ENCODE data around the gene HS6ST2. TPM values are rescaled to one million over a fixed set of nuclear protein-coding genes. Genes with fewer than 3 reads are reported as not detected.

The HS6ST2 gene
- total RNA-seq, 4 donors from 2014 or later: 0.77 to 9.7 (median 1.9) TPM

- no peak for TF ChIP-seq POLR2A (IDR thresholded peaks at IDR 0.05)
- no peak for TF ChIP-seq CTCF (IDR thresholded peaks at IDR 0.05)
- no peak overlapping the region for H3K27ac ChIP-seq
- no peak overlapping the region for H3K4me3 ChIP-seq
- no peaks in the 10 kb centered on the region for H3K4me1 ChIP-seq
- no peaks in the 10 kb centered on the region for H3K27me3 ChIP-seq
- DNase-seq: no peak
- intact Hi-C loops (cut with DNase I; ENCODE audit: low total_unique reads): no loop called here
- no peaks in the 10 kb centered on the region for H3K36me3 ChIP-seq
- no peaks in the 10 kb centered on the region for H3K9me3 ChIP-seq
Observed at GRCh38 chrX:132676561-132677186, 281.8 kb downstream of the HS6ST2 start.

GRCh38 chrX:132676102-132676501 is 282.3 kb downstream of the HS6ST2 start:
- intact Hi-C loops (cut with DNase I; ENCODE audit: low total_unique reads): no loop called here
- DNase-seq: no peak
- H3K27ac ChIP-seq: no peak overlapping the region
- H3K9me3 ChIP-seq: no peaks in the 10 kb centered on the region
- no peaks in the 10 kb centered on the region for H3K4me1 ChIP-seq
- no peaks in the 10 kb centered on the region for H3K27me3 ChIP-seq
- no peak for TF ChIP-seq POLR2A (IDR thresholded peaks at IDR 0.05)
- H3K4me3 ChIP-seq: no peak overlapping the region
- H3K36me3 ChIP-seq: no peaks in the 10 kb centered on the region

GRCh38 chrX:132673331-132673730 is 285.1 kb downstream of the HS6ST2 start:
- TF ChIP-seq POLR2A (IDR thresholded peaks at IDR 0.05) (no peak), CTCF (IDR thresholded peaks at IDR 0.05) (no peak)
- H3K4me1 ChIP-seq: no peaks in the 10 kb centered on the region
- H3K27ac ChIP-seq: no peak overlapping the region
- H3K36me3 ChIP-seq: no peaks in the 10 kb centered on the region
- no peak for DNase-seq
- no peak overlapping the region for H3K4me3 ChIP-seq
- no peaks in the 10 kb centered on the region for H3K27me3 ChIP-seq
- H3K9me3 ChIP-seq: no peaks in the 10 kb centered on the region
- intact Hi-C loops (cut with DNase I; ENCODE audit: low total_unique reads): no loop called here

DNA sequence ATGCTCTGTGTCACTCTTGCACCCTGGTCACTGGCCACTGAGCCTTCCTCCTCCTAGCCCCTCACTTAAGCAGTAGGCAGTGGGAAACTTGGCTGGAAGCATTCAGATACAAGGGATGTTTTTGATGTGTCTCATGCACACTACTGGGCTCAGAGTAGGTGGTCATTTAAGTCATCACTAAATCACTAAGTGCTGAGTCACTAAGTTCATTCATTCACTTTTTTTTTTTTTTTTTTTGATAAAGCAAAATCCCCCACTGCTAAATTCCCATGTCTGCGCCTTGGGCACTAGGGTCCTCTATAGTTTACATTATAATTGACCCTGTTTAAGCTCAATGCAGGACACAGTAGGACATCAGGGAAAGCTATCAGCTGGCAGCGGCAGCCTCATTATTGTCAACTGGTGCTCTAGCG is 287.2 kb downstream of the HS6ST2 start:
- no peaks in the 10 kb centered on the region for H3K4me1 ChIP-seq
- no peak for TF ChIP-seq CTCF (IDR thresholded peaks at IDR 0.05)
- no peak for TF ChIP-seq POLR2A (IDR thresholded peaks at IDR 0.05)

GRCh38 chrX:132669142-132669541 is 289.3 kb downstream of the HS6ST2 start:
- intact Hi-C loops (cut with DNase I; ENCODE audit: low total_unique reads): no loop called here
- no peak overlapping the region for H3K27ac ChIP-seq
- no peak for DNase-seq
- TF ChIP-seq CTCF (IDR thresholded peaks at IDR 0.05) (no peak), POLR2A (IDR thresholded peaks at IDR 0.05) (no peak)
- no peaks in the 10 kb centered on the region for H3K36me3 ChIP-seq
- H3K9me3 ChIP-seq: no peaks in the 10 kb centered on the region
- no peaks in the 10 kb centered on the region for H3K4me1 ChIP-seq
- H3K4me3 ChIP-seq: no peak overlapping the region
- no peaks in the 10 kb centered on the region for H3K27me3 ChIP-seq

More for the DNA sequence above, 287.2 kb downstream of the HS6ST2 start:
- H3K9me3 ChIP-seq: no peaks in the 10 kb centered on the region
- H3K36me3 ChIP-seq: no peaks in the 10 kb centered on the region
- no peak overlapping the region for H3K27ac ChIP-seq
- H3K4me3 ChIP-seq: no peak overlapping the region
- H3K27me3 ChIP-seq: no peaks in the 10 kb centered on the region
- intact Hi-C loops (cut with DNase I; ENCODE audit: low total_unique reads): no loop called here
- DNase-seq: no peak

DNA sequence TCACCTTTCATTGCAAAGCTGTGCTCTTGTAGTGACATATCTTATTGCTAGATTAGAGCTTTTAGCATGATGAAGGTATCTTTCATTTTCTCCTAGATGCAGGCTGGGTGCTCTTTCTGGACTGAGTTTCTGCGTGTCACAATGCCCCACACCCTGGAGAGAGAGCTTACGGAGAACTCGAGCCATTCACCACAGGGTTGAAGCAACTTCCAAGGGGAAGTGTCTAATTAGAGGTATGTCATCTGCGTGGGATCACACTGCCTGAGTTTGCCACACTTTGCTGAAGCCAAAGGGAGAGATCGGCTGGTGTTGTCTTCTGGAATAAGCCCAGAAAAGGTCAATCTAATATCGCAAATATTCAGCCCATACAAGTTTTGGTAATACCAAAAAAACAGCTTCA is 290.3 kb downstream of the HS6ST2 start:
- no peak overlapping the region for H3K4me3 ChIP-seq
- no peaks in the 10 kb centered on the region for H3K9me3 ChIP-seq
- TF ChIP-seq CTCF (IDR thresholded peaks at IDR 0.05) (no peak), POLR2A (IDR thresholded peaks at IDR 0.05) (no peak)
- no peak for DNase-seq
- H3K27ac ChIP-seq: no peak overlapping the region
- no peaks in the 10 kb centered on the region for H3K4me1 ChIP-seq
- no peaks in the 10 kb centered on the region for H3K27me3 ChIP-seq
- no peaks in the 10 kb centered on the region for H3K36me3 ChIP-seq
- intact Hi-C loops (cut with DNase I; ENCODE audit: low total_unique reads): no loop called here
